Measurements from ENCODE around the gene KPNA6. TPM values are rescaled to one million over a fixed set of nuclear protein-coding genes. Genes with fewer than 3 reads are reported as not detected.

KPNA6 gene
- total and polyA plus RNA-seq, 2 of the 13 experiments (the other 11 are each of a cell fraction or from before 2014, with no cell fraction given): 22.0 to 47.5 TPM

DNA sequence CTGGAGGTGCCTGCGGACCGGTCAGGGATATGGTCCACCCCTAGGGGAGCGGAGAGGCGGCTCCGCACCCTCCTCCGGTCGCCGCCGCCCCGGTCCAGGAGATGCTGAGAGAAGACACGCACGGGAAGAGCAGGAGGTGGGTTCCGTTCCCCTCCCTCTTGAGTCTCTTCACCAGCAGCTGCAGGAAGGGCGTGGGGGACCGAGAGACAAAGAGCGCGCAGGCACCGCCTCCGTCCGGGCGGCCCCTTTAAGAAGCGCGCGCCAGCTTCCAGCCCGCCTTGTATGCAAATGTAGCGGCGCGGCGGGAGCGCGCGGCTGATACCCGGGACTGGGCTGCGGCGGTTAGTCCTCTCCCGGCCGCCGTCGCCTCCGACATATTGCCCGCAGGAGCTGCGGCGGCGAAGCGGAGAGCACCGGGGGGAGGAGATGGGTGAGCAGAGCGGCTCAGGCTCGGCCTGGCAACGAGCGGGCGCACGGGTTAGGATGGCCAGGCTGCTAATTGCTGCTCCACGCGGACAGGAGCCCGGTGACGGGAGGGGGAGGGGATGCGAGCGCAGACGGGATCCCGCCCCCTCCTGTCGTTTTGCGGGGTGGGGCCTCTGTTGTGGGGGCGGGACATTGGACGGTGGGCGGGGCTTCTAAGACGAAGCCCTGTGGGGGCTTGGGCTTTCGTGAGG, 35.1 kb upstream of the KPNA6 start, which contains the start of gene TMEM39B (continued):
- TF ChIP-seq ZNF230 (CRISPR knock-in tag; IDR thresholded peaks at IDR 0.05) (peak; percentile 57; the same call in 1 of the 2 replicates), POLR2G (IDR thresholded peaks at IDR 0.05; ENCODE audit: low read depth, low read length) (peak; percentile 89), CHD4 (IDR thresholded peaks at IDR 0.05; ENCODE audit: borderline replicate concordance, low read length) (no peak), MEF2D (CRISPR knock-in tag; IDR thresholded peaks at IDR 0.05) (peak; percentile 61; the same call in 1 of the 2 replicates), ZNF292 (CRISPR knock-in tag; IDR thresholded peaks at IDR 0.05; ENCODE audit: borderline replicate concordance, low read depth) (no peak), RAD21 (CRISPR knock-in tag; IDR thresholded peaks at IDR 0.05) (0 out of 2 replicates have a peak, but pooled peaks have one; percentile 30), XBP1 (CRISPR knock-in tag; IDR thresholded peaks at IDR 0.05) (no peak), ZNF703 (CRISPR knock-in tag; IDR thresholded peaks at IDR 0.05; ENCODE audit: borderline replicate concordance) (no peak), ZBTB8A (CRISPR knock-in tag; IDR thresholded peaks at IDR 0.05; ENCODE audit: borderline replicate concordance, low read depth) (no peak), ZNF207 (IDR thresholded peaks at IDR 0.05; ENCODE audit: borderline replicate concordance) (no peak), SSRP1 (CRISPR knock-in tag; IDR thresholded peaks at IDR 0.05) (no peak), MXD4 (CRISPR knock-in tag; IDR thresholded peaks at IDR 0.05) (peak; percentile 76; the same call in 1 of the 2 replicates), KLF16 (CRISPR knock-in tag; IDR thresholded peaks at IDR 0.05) (peak; percentile 39 to 64; a peak in 2 of 4 replicates), CHCHD3 (CRISPR knock-in tag; IDR thresholded peaks at IDR 0.05) (no peak; the same call in 1 of the 2 replicates), ZKSCAN1 (IDR thresholded peaks at IDR 0.05; ENCODE audit: low read length) (no peak), PHF21A (CRISPR knock-in tag; IDR thresholded peaks at IDR 0.05) (peak; percentile 48; the same call in 1 of the 2 replicates), ZNF484 (CRISPR knock-in tag; IDR thresholded peaks at IDR 0.05; ENCODE audit: borderline replicate concordance, low read depth) (no peak), ZNF788 (CRISPR knock-in tag; IDR thresholded peaks at IDR 0.05; ENCODE audit: borderline replicate concordance) (peak; percentile 72; the same call in 1 of the 2 replicates), REL (CRISPR knock-in tag; conservative IDR thresholded peaks at IDR 0.05) (peak; percentile 68; the same call in 1 of the 2 replicates), FOXP4 (CRISPR knock-in tag; IDR thresholded peaks at IDR 0.05) (no peak)
- TF ChIP-seq, protein P1, sequence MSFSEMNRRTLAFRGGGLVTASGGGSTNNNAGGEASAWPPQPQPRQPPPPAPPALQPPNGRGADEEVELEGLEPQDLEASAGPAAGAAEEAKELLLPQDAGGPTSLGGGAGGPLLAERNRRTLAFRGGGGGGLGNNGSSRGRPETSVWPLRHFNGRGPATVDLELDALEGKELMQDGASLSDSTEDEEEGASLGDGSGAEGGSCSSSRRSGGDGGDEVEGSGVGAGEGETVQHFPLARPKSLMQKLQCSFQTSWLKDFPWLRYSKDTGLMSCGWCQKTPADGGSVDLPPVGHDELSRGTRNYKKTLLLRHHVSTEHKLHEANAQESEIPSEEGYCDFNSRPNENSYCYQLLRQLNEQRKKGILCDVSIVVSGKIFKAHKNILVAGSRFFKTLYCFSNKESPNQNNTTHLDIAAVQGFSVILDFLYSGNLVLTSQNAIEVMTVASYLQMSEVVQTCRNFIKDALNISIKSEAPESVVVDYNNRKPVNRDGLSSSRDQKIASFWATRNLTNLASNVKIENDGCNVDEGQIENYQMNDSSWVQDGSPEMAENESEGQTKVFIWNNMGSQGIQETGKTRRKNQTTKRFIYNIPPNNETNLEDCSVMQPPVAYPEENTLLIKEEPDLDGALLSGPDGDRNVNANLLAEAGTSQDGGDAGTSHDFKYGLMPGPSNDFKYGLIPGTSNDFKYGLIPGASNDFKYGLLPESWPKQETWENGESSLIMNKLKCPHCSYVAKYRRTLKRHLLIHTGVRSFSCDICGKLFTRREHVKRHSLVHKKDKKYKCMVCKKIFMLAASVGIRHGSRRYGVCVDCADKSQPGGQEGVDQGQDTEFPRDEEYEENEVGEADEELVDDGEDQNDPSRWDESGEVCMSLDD (CRISPR knock-in tag; IDR thresholded peaks at IDR 0.05; ENCODE audit: borderline replicate concordance): no peak
- TF ChIP-seq, protein P2, sequence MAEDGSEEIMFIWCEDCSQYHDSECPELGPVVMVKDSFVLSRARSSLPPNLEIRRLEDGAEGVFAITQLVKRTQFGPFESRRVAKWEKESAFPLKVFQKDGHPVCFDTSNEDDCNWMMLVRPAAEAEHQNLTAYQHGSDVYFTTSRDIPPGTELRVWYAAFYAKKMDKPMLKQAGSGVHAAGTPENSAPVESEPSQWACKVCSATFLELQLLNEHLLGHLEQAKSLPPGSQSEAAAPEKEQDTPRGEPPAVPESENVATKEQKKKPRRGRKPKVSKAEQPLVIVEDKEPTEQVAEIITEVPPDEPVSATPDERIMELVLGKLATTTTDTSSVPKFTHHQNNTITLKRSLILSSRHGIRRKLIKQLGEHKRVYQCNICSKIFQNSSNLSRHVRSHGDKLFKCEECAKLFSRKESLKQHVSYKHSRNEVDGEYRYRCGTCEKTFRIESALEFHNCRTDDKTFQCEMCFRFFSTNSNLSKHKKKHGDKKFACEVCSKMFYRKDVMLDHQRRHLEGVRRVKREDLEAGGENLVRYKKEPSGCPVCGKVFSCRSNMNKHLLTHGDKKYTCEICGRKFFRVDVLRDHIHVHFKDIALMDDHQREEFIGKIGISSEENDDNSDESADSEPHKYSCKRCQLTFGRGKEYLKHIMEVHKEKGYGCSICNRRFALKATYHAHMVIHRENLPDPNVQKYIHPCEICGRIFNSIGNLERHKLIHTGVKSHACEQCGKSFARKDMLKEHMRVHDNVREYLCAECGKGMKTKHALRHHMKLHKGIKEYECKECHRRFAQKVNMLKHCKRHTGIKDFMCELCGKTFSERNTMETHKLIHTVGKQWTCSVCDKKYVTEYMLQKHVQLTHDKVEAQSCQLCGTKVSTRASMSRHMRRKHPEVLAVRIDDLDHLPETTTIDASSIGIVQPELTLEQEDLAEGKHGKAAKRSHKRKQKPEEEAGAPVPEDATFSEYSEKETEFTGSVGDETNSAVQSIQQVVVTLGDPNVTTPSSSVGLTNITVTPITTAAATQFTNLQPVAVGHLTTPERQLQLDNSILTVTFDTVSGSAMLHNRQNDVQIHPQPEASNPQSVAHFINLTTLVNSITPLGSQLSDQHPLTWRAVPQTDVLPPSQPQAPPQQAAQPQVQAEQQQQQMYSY (CRISPR knock-in tag; IDR thresholded peaks at IDR 0.05): 0 out of 2 replicates have a peak, but pooled peaks have one; percentile 32
